BJ (cell line): ENCODE data around the gene MAP3K15. TPM values are rescaled to one million over a fixed set of nuclear protein-coding genes. Genes with fewer than 3 reads are reported as not detected.
"Not testable (repeated sequence)": the region's sequence is repeated elsewhere in the genome, so short reads cannot be mapped to it uniquely, and the experiment has no call there.

Source experiments
- CTCF ChIA-PET: fragments of 350-600 bp; formaldehyde crosslinking; extraction: SDS; loops from one replicate; lab custom pipeline; 2021; ENCODE audit warnings: antibody characterized with exemption, inconsistent platforms; lab: Yijun Ruan, JAX
- POLR2A ChIA-PET: fragments of 300-600 bp; sonication (Branson Sonifier 250); formaldehyde crosslinking; extraction: SDS; loops from one replicate; lab custom pipeline; 2021; ENCODE audit warnings: antibody characterized with exemption; lab: Charles Lee
- DNase-seq: peaks from one replicate; pipeline ENCODE4 v3.0.0-alpha.2; 2011; ENCODE audit warnings: low read depth
- H3K27me3 ChIP-seq: 2 replicates; pipeline ENCODE4 v1.6.0; 2011; ENCODE audit warnings: low read length; ENCODE audit not compliant: control insufficient read depth, insufficient read depth
- H3K36me3 ChIP-seq: 2 replicates; pipeline ENCODE4 v1.5.1; 2011; ENCODE audit warnings: low read length; ENCODE audit not compliant: control insufficient read depth, insufficient read depth
- H3K4me3 ChIP-seq: 2 replicates; pipeline ENCODE4 v1.5.1; 2011; ENCODE audit warnings: low read depth, mild to moderate bottlenecking, control low read depth, low read length
- polyA plus RNA-seq: library from polyadenylated mRNA; depleted of rRNA; stranded (reverse); fragments of >200 nt; gene quantifications from 2 replicates; pipeline ENCODE4 v1.2.3, GENCODE V29; 2011
- TF ChIP-seq, protein P1 (sequence below): IDR thresholded peaks from 2 replicates; pipeline ENCODE4 v1.5.1; 2011; ENCODE audit warnings: low read depth, mild to moderate bottlenecking, control low read depth, inconsistent platforms, low read length, moderate library complexity; ENCODE audit not compliant: insufficient read depth

MAP3K15 gene
- polyA plus RNA-seq, 1 experiment: 0.04 TPM

- ChIA-PET POLR2A (no interaction called here), CTCF (no interaction called here)
- Histone ChIP-seq H3K4me3 (no peak overlapping the region), H3K27me3 (no peaks in the 10 kb centered on the region), H3K36me3 (no peaks in the 10 kb centered on the region)
- TF ChIP-seq, protein P1, sequence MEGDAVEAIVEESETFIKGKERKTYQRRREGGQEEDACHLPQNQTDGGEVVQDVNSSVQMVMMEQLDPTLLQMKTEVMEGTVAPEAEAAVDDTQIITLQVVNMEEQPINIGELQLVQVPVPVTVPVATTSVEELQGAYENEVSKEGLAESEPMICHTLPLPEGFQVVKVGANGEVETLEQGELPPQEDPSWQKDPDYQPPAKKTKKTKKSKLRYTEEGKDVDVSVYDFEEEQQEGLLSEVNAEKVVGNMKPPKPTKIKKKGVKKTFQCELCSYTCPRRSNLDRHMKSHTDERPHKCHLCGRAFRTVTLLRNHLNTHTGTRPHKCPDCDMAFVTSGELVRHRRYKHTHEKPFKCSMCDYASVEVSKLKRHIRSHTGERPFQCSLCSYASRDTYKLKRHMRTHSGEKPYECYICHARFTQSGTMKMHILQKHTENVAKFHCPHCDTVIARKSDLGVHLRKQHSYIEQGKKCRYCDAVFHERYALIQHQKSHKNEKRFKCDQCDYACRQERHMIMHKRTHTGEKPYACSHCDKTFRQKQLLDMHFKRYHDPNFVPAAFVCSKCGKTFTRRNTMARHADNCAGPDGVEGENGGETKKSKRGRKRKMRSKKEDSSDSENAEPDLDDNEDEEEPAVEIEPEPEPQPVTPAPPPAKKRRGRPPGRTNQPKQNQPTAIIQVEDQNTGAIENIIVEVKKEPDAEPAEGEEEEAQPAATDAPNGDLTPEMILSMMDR: no peak
- no peak for DNase-seq
Measured at GRCh38 chrX:19515615-19516105, 352 bp upstream of the MAP3K15 start.

DNA sequence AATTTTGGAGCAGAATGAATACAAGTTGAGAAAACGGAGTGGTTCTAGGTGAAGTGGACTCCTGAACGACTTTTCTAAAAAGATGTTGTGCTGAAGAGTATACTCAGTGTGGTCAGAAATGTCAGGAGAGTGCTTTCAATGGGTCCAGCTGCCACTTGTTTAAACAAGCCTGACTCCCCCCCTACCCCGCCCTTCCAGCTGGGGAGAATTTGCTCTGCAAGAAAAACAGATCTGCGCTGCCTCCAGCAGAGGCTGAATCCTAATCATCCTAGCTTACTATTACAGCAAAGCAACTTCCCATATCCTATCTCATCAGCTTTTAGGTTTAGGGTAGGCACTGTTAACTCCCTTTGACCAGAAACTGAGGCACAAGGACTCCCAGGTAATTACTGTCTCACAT is 1.9 kb downstream of the MAP3K15 start:
- CTCF ChIA-PET: no interaction called here
- DNase-seq: no peak

DNA sequence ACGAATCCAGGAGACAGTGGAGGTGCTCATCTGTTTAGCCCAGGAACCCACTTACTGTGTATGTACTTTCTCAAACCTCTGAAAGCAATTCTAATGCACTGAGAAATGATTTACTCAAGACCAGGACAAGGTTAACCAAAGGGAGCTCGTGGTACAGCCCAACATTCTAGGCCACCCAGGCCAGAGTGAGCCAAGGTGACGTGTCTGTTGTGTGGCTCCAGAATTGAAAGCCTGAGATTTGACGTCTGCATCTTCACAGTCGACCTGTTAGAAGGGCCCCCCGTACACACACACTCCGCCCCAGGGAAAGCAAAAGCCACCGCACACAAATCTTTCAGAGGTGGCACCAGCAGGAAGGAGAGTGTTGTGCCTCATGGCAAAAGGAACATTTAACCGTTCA is 2.3 kb downstream of the MAP3K15 start:
- POLR2A ChIA-PET: no interaction called here
- no peak overlapping the region for H3K4me3 ChIP-seq
- CTCF ChIA-PET: no interaction called here
- H3K36me3 ChIP-seq: no peaks in the 10 kb centered on the region
- H3K27me3 ChIP-seq: no peaks in the 10 kb centered on the region
- TF ChIP-seq, protein P1: no peak
- no peak for DNase-seq

More for the DNA sequence above, 1.9 kb downstream of the MAP3K15 start:
- POLR2A ChIA-PET: no interaction called here
- Histone ChIP-seq H3K4me3 (no peak overlapping the region), H3K36me3 (no peaks in the 10 kb centered on the region), H3K27me3 (no peaks in the 10 kb centered on the region)
- TF ChIP-seq, protein P1: no peak

DNA sequence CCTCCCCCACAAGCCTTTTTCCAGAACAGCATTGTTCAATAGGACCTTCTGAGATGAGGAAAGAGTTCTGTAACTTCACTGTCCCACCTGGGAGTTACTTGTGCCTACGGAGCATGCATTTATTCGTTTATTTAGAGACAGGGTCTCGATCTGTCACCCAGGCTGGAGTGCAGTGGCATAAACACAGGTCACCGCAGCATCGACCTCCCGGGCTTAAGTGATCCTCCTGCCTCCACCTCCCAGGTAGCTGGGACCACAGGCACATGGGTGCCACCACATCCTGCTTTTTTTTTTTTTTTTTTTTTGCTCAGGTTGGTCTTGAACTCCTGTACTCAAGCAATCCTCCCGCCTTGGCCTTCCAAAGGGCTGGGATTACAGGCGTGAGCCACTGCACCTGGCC is 2.9 kb downstream of the MAP3K15 start:
- no peaks in the 10 kb centered on the region for H3K36me3 ChIP-seq
- ChIA-PET CTCF (no interaction called here), POLR2A (no interaction called here)
- no peak overlapping the region for H3K4me3 ChIP-seq
- DNase-seq: no peak
- H3K27me3 ChIP-seq: no peaks in the 10 kb centered on the region
- TF ChIP-seq, protein P1: no peak

DNA sequence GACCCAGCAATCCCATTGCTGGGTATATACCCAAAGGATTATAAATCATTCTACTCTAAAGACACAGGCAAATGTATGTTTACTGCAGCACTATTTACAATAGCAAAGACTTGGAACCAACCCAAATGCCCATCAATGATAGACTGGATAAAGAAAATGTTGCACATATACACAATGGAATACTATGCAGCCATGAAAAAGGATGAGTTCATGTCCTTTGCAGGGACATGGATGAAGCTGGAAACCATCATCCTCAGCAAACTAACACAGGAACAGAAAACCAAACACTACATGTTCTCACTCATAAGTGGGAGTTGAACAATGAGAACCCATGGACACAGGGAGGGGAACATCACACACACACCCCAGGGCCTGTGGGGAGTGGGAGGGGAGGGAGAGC is 3.5 kb downstream of the MAP3K15 start:
- DNase-seq, POLR2A ChIA-PET, H3K27me3 ChIP-seq, H3K36me3 ChIP-seq, H3K4me3 ChIP-seq, CTCF ChIA-PET: not testable (repeated sequence)

DNA sequence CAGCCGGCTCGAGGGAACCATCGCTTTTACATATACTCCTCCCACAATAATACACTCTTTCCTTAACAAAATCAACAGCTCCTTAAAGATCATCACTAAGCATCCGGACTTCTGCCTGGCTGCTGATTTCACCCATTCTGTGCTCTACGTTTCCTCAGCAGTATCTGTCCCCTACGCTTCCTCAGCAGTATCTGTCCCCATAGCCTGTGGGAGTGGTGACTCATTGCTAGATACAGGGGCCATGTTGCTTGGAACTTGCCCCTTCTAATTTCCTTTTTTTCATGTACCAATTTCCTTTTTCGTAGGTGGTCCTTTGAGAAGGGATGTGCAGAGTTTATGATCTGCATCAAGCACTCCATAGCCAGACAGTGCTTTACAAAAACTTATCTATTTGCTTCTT is 18.6 kb downstream of the MAP3K15 start:
- no peaks in the 10 kb centered on the region for H3K27me3 ChIP-seq
- ChIA-PET CTCF (no interaction called here), POLR2A (no interaction called here)
- TF ChIP-seq, protein P1: no peak
- DNase-seq: no peak
- H3K36me3 ChIP-seq: no peaks in the 10 kb centered on the region
- no peak overlapping the region for H3K4me3 ChIP-seq
